Lower leg skin (tissue), 3 donors: ENCODE measurements around the gene NAB1.

Experiments
- POLR2A ChIP-seq, 2 donors: fragments of 450-650 bp; IDR thresholded peaks; one replicate each; pipeline ENCODE4 v1.6.1; 2016 to 2017; ENCODE audit warnings: antibody characterized with exemption in 2 of 2, mild to moderate bottlenecking in 1 of 2, moderate library complexity in 1 of 2
- TF ChIP-seq, protein P1 (sequence below), 3 donors: fragments of 450-650 bp; IDR thresholded peaks; one replicate each; pipeline ENCODE4 v1.5.1; 2016; ENCODE audit warnings: antibody characterized with exemption in 3 of 3, mild to moderate bottlenecking in 3 of 3, moderate library complexity in 2 of 3

DNA sequence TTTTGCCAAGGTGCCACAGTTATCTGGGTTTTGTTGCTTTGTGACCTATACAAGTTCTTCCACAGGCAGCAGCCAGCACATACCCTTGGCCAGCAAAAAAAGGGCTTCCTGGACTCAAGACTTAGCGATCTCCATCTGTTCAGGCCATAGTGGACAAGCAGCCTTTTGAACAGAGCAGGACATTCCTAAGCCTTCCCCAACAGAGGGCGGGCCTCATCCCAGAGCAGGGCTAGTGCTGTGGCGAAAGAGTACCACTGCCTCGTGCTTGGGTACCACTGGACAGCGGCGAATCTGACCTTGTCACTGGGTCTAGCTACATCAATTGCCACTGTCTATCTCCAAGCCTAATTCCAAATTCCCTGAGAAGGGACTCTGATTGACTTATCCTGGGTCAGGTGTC, 56.4 kb downstream of the NAB1 start:
- no peak for TF ChIP-seq POLR2A (IDR thresholded peaks at IDR 0.05)
- TF ChIP-seq, protein P1, sequence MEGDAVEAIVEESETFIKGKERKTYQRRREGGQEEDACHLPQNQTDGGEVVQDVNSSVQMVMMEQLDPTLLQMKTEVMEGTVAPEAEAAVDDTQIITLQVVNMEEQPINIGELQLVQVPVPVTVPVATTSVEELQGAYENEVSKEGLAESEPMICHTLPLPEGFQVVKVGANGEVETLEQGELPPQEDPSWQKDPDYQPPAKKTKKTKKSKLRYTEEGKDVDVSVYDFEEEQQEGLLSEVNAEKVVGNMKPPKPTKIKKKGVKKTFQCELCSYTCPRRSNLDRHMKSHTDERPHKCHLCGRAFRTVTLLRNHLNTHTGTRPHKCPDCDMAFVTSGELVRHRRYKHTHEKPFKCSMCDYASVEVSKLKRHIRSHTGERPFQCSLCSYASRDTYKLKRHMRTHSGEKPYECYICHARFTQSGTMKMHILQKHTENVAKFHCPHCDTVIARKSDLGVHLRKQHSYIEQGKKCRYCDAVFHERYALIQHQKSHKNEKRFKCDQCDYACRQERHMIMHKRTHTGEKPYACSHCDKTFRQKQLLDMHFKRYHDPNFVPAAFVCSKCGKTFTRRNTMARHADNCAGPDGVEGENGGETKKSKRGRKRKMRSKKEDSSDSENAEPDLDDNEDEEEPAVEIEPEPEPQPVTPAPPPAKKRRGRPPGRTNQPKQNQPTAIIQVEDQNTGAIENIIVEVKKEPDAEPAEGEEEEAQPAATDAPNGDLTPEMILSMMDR (IDR thresholded peaks at IDR 0.05), result no peak
